ENCODE results near the gene EPHA4.

- TF ChIP-seq GATA2 (IDR thresholded peaks at IDR 0.05; ENCODE audit: low read depth, low read length) (no peak), GATA3 (IDR thresholded peaks at IDR 0.05; ENCODE audit: low read depth, low read length) (no peak)
Measured at GRCh38 chr2:221524158-221524557, 47.9 kb downstream of the EPHA4 start.
